H1 (cell line): ENCODE results near the gene CASKIN2. TPM values are rescaled to one million over a fixed set of nuclear protein-coding genes. Genes with fewer than 3 reads are reported as not detected.
A peak's percentile ranks its signal among the peaks of the same experiment; 100 is the strongest.

ENCODE experiments used
- CTCF ChIA-PET: fragments of 300-600 bp; sonication (Branson Sonifier 250); formaldehyde crosslinking; loops from one replicate; lab custom pipeline; 2021; ENCODE audit not compliant: partially characterized antibody; lab: Charles Lee
- POLR2A ChIA-PET: fragments of 300-600 bp; sonication (Branson Sonifier 250); formaldehyde crosslinking; loops from one replicate; lab custom pipeline; 2021; ENCODE audit warnings: inconsistent platforms; ENCODE audit not compliant: partially characterized antibody; lab: Charles Lee
- DNase-seq, 2 experiments: peaks; one replicate each; pipeline versions ENCODE4 v3.0.0 to v3.0.0-alpha.2; 2010 to 2022; ENCODE audit warnings: low spot score in 2 of 2, low read depth in 1 of 2, mixed read lengths in 1 of 2
- FAIRE-seq: peaks from 2 replicates; lab custom pipeline; 2011; peaks lifted over from hg19 to GRCh38; lab: Jason Lieb, UNC
- H2AFZ ChIP-seq: 2 replicates; pipeline ENCODE4 v1.8.1; 2012; ENCODE audit warnings: low read length, inconsistent platforms
- H2AK5ac ChIP-seq: 2 replicates; pipeline ENCODE4 v1.6.1; 2013; ENCODE audit warnings: low read depth, low read length
- H2BK120ac ChIP-seq: replicated peaks from 2 replicates; pipeline ENCODE3; 2013; ENCODE audit warnings: low read depth, low read length, inconsistent platforms
- H2BK12ac ChIP-seq: 2 replicates; pipeline ENCODE4 v1.6.1; 2013; ENCODE audit warnings: low read depth, low read length
- H2BK15ac ChIP-seq: 2 replicates; pipeline ENCODE4 v1.6.1; 2013; ENCODE audit warnings: low read length
- H2BK20ac ChIP-seq: 2 replicates; pipeline ENCODE4 v1.6.1; 2013; ENCODE audit warnings: low read length
- H2BK5ac ChIP-seq: 2 replicates; pipeline ENCODE4 v1.6.1; 2013; ENCODE audit warnings: low read depth, low read length
- H3K14ac ChIP-seq: 2 replicates; pipeline ENCODE4 v1.6.1; 2013; ENCODE audit warnings: inconsistent platforms; ENCODE audit not compliant: insufficient read length
- H3K18ac ChIP-seq: 2 replicates; pipeline ENCODE4 v1.6.1; 2013; ENCODE audit warnings: low read length; ENCODE audit errors: extremely low read depth
- H3K23ac ChIP-seq: 2 replicates; pipeline ENCODE4 v1.6.1; 2013; ENCODE audit warnings: inconsistent platforms; ENCODE audit not compliant: insufficient read length
- H3K23me2 ChIP-seq: 2 replicates; pipeline ENCODE4 v1.6.1; 2013; ENCODE audit warnings: low read depth, low read length
- H3K27ac ChIP-seq: 2 replicates; pipeline ENCODE4 v1.6.1; 2011; ENCODE audit warnings: low read depth, low read length, inconsistent platforms
- H3K27me3 ChIP-seq, 4 experiments: replicated peaks in 1 of 4; 1 replicate in 1 of 4; 2 replicates in 3 of 4; pipeline versions ENCODE4 v1.6.1 to v1.8.1; 2011 to 2013; ENCODE audit warnings: low read length in 3 of 4, mild to moderate bottlenecking in 3 of 4, inconsistent platforms in 2 of 4, mixed read lengths in 2 of 4, moderate library complexity in 1 of 4; ENCODE audit not compliant: control insufficient read depth in 3 of 4, insufficient read depth in 3 of 4; ENCODE audit errors: extremely low read depth in 1 of 4
- H3K36me3 ChIP-seq, 4 experiments: 2 replicates each; pipeline versions ENCODE4 v1.6.1 to v1.8.1; 2011 to 2013; ENCODE audit warnings: mild to moderate bottlenecking in 4 of 4, low read length in 3 of 4, moderate library complexity in 2 of 4, control low read depth in 1 of 4, inconsistent platforms in 1 of 4; ENCODE audit not compliant: insufficient read depth in 4 of 4, control insufficient read depth in 2 of 4
- H3K4ac ChIP-seq: replicated peaks from 2 replicates; pipeline ENCODE3; 2013; ENCODE audit warnings: low read length, low read depth, mixed read lengths, inconsistent platforms; ENCODE audit not compliant: insufficient read length
- H3K4me1 ChIP-seq, 4 experiments: replicated peaks in 1 of 4; 1 replicate in 1 of 4; 2 replicates in 3 of 4; pipeline versions ENCODE4 v1.6.1 to v1.8.1; 2011 to 2013; ENCODE audit warnings: low read length in 3 of 4, inconsistent platforms in 2 of 4, mixed read lengths in 1 of 4; ENCODE audit not compliant: insufficient read depth in 4 of 4, control insufficient read depth in 3 of 4
- H3K4me2 ChIP-seq, 2 experiments: 2 replicates each; pipeline versions ENCODE4 v1.6.1 to v1.8.1; 2011 to 2013; ENCODE audit warnings: low read depth in 2 of 2, low read length in 2 of 2, control low read depth in 1 of 2, inconsistent platforms in 1 of 2, mild to moderate bottlenecking in 1 of 2; ENCODE audit not compliant: insufficient read depth in 1 of 2
- H3K4me3 ChIP-seq, 4 experiments: fragments of 200-600, 300-600 bp in 1 of 4; sonication (generic), shearing (Covaris generic), sonication (Bioruptor Twin) in 1 of 4; 2 replicates each; pipeline versions ENCODE4 v1.5.1 to v1.8.1; 2011 to 2016; ENCODE audit warnings: low read length in 4 of 4, low read depth in 3 of 4, control low read depth in 2 of 4, inconsistent platforms in 2 of 4, mild to moderate bottlenecking in 2 of 4, mixed read lengths in 1 of 4, moderate library complexity in 1 of 4; ENCODE audit not compliant: insufficient read depth in 2 of 4; ENCODE audit errors: extremely low read depth in 1 of 4
- H3K56ac ChIP-seq: replicated peaks from 2 replicates; pipeline ENCODE3; 2013; ENCODE audit warnings: low read depth, mild to moderate bottlenecking, mixed read lengths, low read length, inconsistent platforms; ENCODE audit not compliant: insufficient read length
- H3K79me1 ChIP-seq: 2 replicates; pipeline ENCODE4 v1.6.1; 2013; ENCODE audit warnings: low read depth, low read length, control low read depth
- H3K79me2 ChIP-seq, 2 experiments: 2 replicates each; pipeline versions ENCODE4 v1.6.1 to v1.8.1; 2012 to 2013; ENCODE audit warnings: low read length in 2 of 2, mild to moderate bottlenecking in 2 of 2, inconsistent platforms in 1 of 2; ENCODE audit not compliant: insufficient read depth in 2 of 2, control insufficient read depth in 1 of 2
- H3K9ac ChIP-seq, 4 experiments: replicated peaks in 1 of 4; 1 replicate in 1 of 4; 2 replicates in 3 of 4; pipeline versions ENCODE4 v1.6.1 to v1.8.1; 2011 to 2013; ENCODE audit warnings: low read depth in 3 of 4, low read length in 3 of 4, control low read depth in 2 of 4, mild to moderate bottlenecking in 2 of 4, moderate library complexity in 2 of 4, inconsistent platforms in 1 of 4; ENCODE audit errors: extremely low read depth in 1 of 4
- H3K9me3 ChIP-seq, 2 experiments: 2 replicates each; pipeline versions ENCODE4 v1.6.1 to v1.8.1; 2012 to 2013; ENCODE audit warnings: mild to moderate bottlenecking in 2 of 2, moderate library complexity in 2 of 2, control low read depth in 1 of 2, inconsistent platforms in 1 of 2, low read depth in 1 of 2, low read length in 1 of 2, mixed read lengths in 1 of 2; ENCODE audit not compliant: insufficient read depth in 2 of 2
- H4K20me1 ChIP-seq, 2 experiments: replicated peaks in 1 of 2; 2 replicates each; pipeline versions ENCODE3 to v1.8.1; 2011 to 2013; ENCODE audit warnings: inconsistent platforms in 2 of 2, low read length in 2 of 2, mild to moderate bottlenecking in 1 of 2; ENCODE audit not compliant: insufficient read depth in 2 of 2, control insufficient read depth in 1 of 2
- H4K5ac ChIP-seq: 2 replicates; pipeline ENCODE4 v1.6.1; 2013; ENCODE audit warnings: low read length, low read depth, mixed read lengths, inconsistent platforms; ENCODE audit not compliant: insufficient read length
- H4K8ac ChIP-seq: 2 replicates; pipeline ENCODE4 v1.8.0; 2013; ENCODE audit warnings: mild to moderate bottlenecking, moderate library complexity, low read length, inconsistent platforms; ENCODE audit not compliant: insufficient read depth; ENCODE audit errors: extremely low read depth
- H4K91ac ChIP-seq: replicated peaks from 2 replicates; pipeline ENCODE3; 2013; ENCODE audit warnings: low read length, mixed read lengths, inconsistent platforms; ENCODE audit not compliant: insufficient read length
- CEBPB ChIP-seq: IDR thresholded peaks from 2 replicates; pipeline ENCODE4 v1.6.1; 2012; ENCODE audit warnings: low read depth, low read length
- CTCF ChIP-seq, 3 experiments: IDR thresholded peaks; 1 replicate in 2 of 3; 2 replicates in 1 of 3; pipeline versions ENCODE4 v1.5.1 to v1.6.1; 2011; ENCODE audit warnings: low read length in 3 of 3, mild to moderate bottlenecking in 3 of 3, inconsistent platforms in 2 of 3, low read depth in 1 of 3, moderate library complexity in 1 of 3; ENCODE audit not compliant: insufficient read depth in 1 of 3; ENCODE audit errors: control extremely low read depth in 1 of 3
- GABPA ChIP-seq: IDR thresholded peaks from 2 replicates; pipeline ENCODE4 v1.6.1; 2011; ENCODE audit warnings: mild to moderate bottlenecking, low read length, moderate library complexity, borderline replicate concordance; ENCODE audit not compliant: insufficient read depth
- HDAC2 ChIP-seq, 2 experiments: fragments of 300-600 bp in 1 of 2; sonication (generic) in 1 of 2; IDR thresholded peaks; 2 replicates each; pipeline ENCODE4 v1.6.1; 2011 to 2012; ENCODE audit warnings: low read depth in 2 of 2, low read length in 2 of 2, mild to moderate bottlenecking in 2 of 2, moderate library complexity in 2 of 2, borderline replicate concordance in 1 of 2, inconsistent platforms in 1 of 2
- KDM4A ChIP-seq: IDR thresholded peaks from one replicate; pipeline ENCODE4 v1.7.1; 2012; ENCODE audit warnings: low read depth, mild to moderate bottlenecking, moderate library complexity, low read length, inconsistent platforms; ENCODE audit not compliant: severe bottlenecking
- KDM5A ChIP-seq: fragments of 200-600 bp; IDR thresholded peaks from 2 replicates; pipeline ENCODE4 v1.7.1; 2012; ENCODE audit warnings: mild to moderate bottlenecking, low read length, inconsistent platforms, mixed read lengths
- PHF8 ChIP-seq: fragments of 200-600 bp; sonication (generic); conservative IDR thresholded peaks from 2 replicates; pipeline ENCODE4 v1.7.1; 2012; ENCODE audit warnings: low read depth, mild to moderate bottlenecking, inconsistent platforms, low read length, moderate library complexity
- POLR2A ChIP-seq, 2 experiments: IDR thresholded peaks; 1 replicate in 1 of 2; 2 replicates in 1 of 2; pipeline ENCODE4 v1.6.1; 2011; ENCODE audit warnings: low read depth in 2 of 2, low read length in 2 of 2, mild to moderate bottlenecking in 2 of 2; ENCODE audit errors: control extremely low read depth in 1 of 2
- POLR2AphosphoS5 ChIP-seq: IDR thresholded peaks from 2 replicates; pipeline ENCODE4 v1.6.1; 2011; ENCODE audit warnings: low read depth, low read length
- TAF1 ChIP-seq: IDR thresholded peaks from 2 replicates; pipeline ENCODE4 v1.6.1; 2011; ENCODE audit warnings: mild to moderate bottlenecking, low read depth, low read length
- TEAD4 ChIP-seq: IDR thresholded peaks from 2 replicates; pipeline ENCODE4 v1.6.1; 2012; ENCODE audit warnings: low read depth, low read length, inconsistent platforms, mixed read lengths
- WGBS, 2 experiments: shearing (Covaris generic) in 1 of 2; methylation state at CpG; one replicate each; pipeline versions ENCODE4 v1.1.6 to v1.1.7; 2013 to 2015; ENCODE audit warnings: low lambda C conversion rate in 2 of 2, mixed read lengths in 2 of 2, inconsistent platforms in 1 of 2, low coverage in 1 of 2, missing lambda C conversion rate in 1 of 2; ENCODE audit not compliant: insufficient replicate concordance in 2 of 2, insufficient coverage in 1 of 2, insufficient read length in 1 of 2; ENCODE audit errors: extremely low coverage in 1 of 2, missing lambda C conversion rate in 1 of 2; 5-methylcytosine and 5-hydroxymethylcytosine counted together
- polyA plus RNA-seq, 7 experiments: library from polyadenylated mRNA; depleted of rRNA in 3 of 7; stranded (reverse) in 5 of 7; unstranded in 2 of 7; fragments of >200 nt in 5 of 7; fragments of 200-250 nt in 2 of 7; gene quantifications; 1 replicate in 5 of 7; 2 replicates in 1 of 7; 4 replicates in 1 of 7; pipeline versions ENCODE4 v1.2.1 to v1.2.3, GENCODE V29; 2011 to 2013; ENCODE audit warnings: missing spikeins in 2 of 7, mixed read lengths in 2 of 7
- total RNA-seq: library from RNA; stranded (reverse); fragmentation: NEBNext Ultra II Directional; extraction: Animal tissue kit (Norgen Biotek cat#: 25700); gene quantifications from 2 replicates; pipeline ENCODE4 v1.2.1, GENCODE V29; 2021

Gene CASKIN2
- total and polyA plus RNA-seq, 2 of the 8 experiments (the other 6 are each of a cell fraction or from before 2014, with no cell fraction given), result 6.7 to 32.3 TPM

DNA sequence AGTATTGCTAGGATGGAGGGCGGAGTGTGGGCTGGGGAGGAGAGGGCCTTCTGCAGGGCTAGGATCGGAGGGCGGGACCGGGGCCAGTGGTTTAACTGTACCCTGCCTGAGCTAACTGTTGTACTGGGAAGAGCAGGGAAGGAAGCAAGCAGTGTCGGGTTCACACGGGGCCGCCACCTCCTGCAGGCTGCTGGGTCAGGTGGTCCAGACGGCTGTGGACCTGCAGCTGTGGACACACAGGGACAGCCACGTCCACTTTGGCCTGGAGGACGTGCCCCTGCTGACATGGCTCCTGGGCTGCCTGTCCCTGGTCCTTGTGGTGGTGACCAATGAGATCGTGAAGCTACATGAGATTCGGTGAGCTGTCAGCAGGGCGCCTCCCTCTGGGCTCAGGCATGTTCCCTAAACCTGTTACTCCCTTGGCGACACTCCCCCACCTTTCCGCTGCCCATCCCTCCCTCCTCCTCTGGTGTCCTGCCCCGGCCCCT is 16.6 kb downstream of the CASKIN2 start:
- Histone ChIP-seq H2AFZ (no peak overlapping the region), H3K14ac (no peak overlapping the region), H2BK20ac (no peak overlapping the region), H3K79me2 (no peaks in the 10 kb centered on the region), H3K23ac (no peak overlapping the region), H3K23me2 (no peaks in the 10 kb centered on the region), H3K4ac (no peak overlapping the region), H4K5ac (no peak overlapping the region), H3K9me3 (no peaks in the 10 kb centered on the region), H2BK5ac (no peak overlapping the region; the same call in 1 of the 2 replicates), H2BK12ac (no peak overlapping the region), H2AK5ac (no peak overlapping the region), H4K8ac (peak overlapping the region; percentile 57; the same call in 1 of the 2 replicates), H3K4me1 (no peaks in the 10 kb centered on the region), H2BK15ac (no peak overlapping the region), H4K20me1 (peaks cover 0 to 9% of the 10 kb centered on the region in 2 experiments), H3K18ac (no peak overlapping the region), H3K27ac (no peak overlapping the region), H3K27me3 (no peaks in the 10 kb centered on the region), H3K56ac (no peak overlapping the region), H3K9ac (no peak overlapping the region), H3K36me3 (peaks cover 3 to 9% (median 6%) of the 10 kb centered on the region in 4 experiments; a peak in 6 of 8 replicates), H4K91ac (no peak overlapping the region), H3K79me1 (no peaks in the 10 kb centered on the region), H2BK120ac (no peak overlapping the region), H3K4me3 (no peak overlapping the region), H3K4me2 (no peak overlapping the region)
- ChIA-PET CTCF (interaction anchor here (0.5 to 8.2 kb wide), 11 partner anchors 7 to 258 kb away, joined by 3 to 67 read pairs (median 3); partner anchors contain the start of genes GGA3, MRPS7 and TMEM94), POLR2A (interaction anchor here (1.0 to 6.4 kb wide), 12 partner anchors 10 to 268 kb away, joined by 3 to 35 read pairs (median 6); partner anchors contain the start of genes GGA3, LLGL2, MRPS7 and TMEM94)
- FAIRE-seq, result no peak
- 75% methylated on average over 16 of the region's 16 CpGs; no CpG with 5 or more reads in 1 of the 2 experiments for WGBS, 2 experiments
- DNase-seq, result no peak
- TF ChIP-seq HDAC2 (IDR thresholded peaks at IDR 0.05; ENCODE audit: borderline replicate concordance in 1 of 2, low read depth in 2 of 2, low read length in 2 of 2), result no peak
- peak; percentile 62 for TF ChIP-seq POLR2AphosphoS5
- TF ChIP-seq PHF8, result no peak
- no peak for TF ChIP-seq GABPA
- no peak for TF ChIP-seq CEBPB
- TF ChIP-seq KDM5A, result no peak
- TF ChIP-seq KDM4A, result no peak
- peak in 1 of 2 experiments; percentile 49; a peak in 2 of 3 replicates for TF ChIP-seq POLR2A (IDR thresholded peaks at IDR 0.05; ENCODE audit: control extremely low read depth in 1 of 2, low read depth in 2 of 2, low read length in 2 of 2)
- TF ChIP-seq TAF1, result no peak
- peak in 2 of 3 experiments; percentile 14 to 22; a peak in 2 of 4 replicates for TF ChIP-seq CTCF (IDR thresholded peaks at IDR 0.05; ENCODE audit: control extremely low read depth in 1 of 3, insufficient read depth in 1 of 3, low read depth in 1 of 3, low read length in 3 of 3)
- TF ChIP-seq TEAD4, result no peak
